Ascending aorta (tissue), 2 donors: ENCODE measurements around the gene TBR1. TPM values are rescaled to one million over a fixed set of nuclear protein-coding genes. Genes with fewer than 3 reads are reported as not detected.
A peak's percentile ranks its signal among the peaks of the same experiment; 100 is the strongest.

Source experiments
- DNase-seq, 2 donors: peaks; one replicate each; pipeline ENCODE4 v3.0.0-alpha.2; 2019; ENCODE audit warnings: low spot score in 2 of 2
- H3K27ac ChIP-seq, 2 donors: fragments of 200-600 bp; sonication (generic); one replicate each; pipeline ENCODE4 v1.5.1; 2016 to 2017; ENCODE audit warnings: mild to moderate bottlenecking in 1 of 2
- H3K27me3 ChIP-seq: fragments of 200-600 bp; sonication (generic); one replicate; pipeline ENCODE4 v1.5.1; 2017
- H3K36me3 ChIP-seq, 2 donors: fragments of 200-600 bp; sonication (generic); one replicate each; pipeline ENCODE4 v1.5.1; 2016
- H3K4me1 ChIP-seq, 2 donors: fragments of 200-600 bp; sonication (generic); one replicate each; pipeline ENCODE4 v1.5.1; 2016 to 2017; ENCODE audit warnings: mild to moderate bottlenecking in 1 of 2
- H3K4me3 ChIP-seq, 2 donors: fragments of 200-600 bp; sonication (generic); one replicate each; pipeline ENCODE4 v1.5.1; 2016 to 2017; ENCODE audit warnings: mild to moderate bottlenecking in 1 of 2
- H3K9me3 ChIP-seq, 2 donors: fragments of 200-600 bp; sonication (generic); one replicate each; pipeline ENCODE4 v1.5.1; 2016
- intact Hi-C: fragments of 100-400 bp; cut with DNase I; formaldehyde crosslinking; loops from one replicate; pipeline ENCODE4 v1.15.1; 2023
- total RNA-seq: library from RNA; depleted of rRNA; stranded (reverse); fragments of >200 nt; gene quantifications from one replicate; pipeline ENCODE4 v1.1.0, GENCODE V29; 2016
- TF ChIP-seq, protein P1 (sequence below), 3 experiments: fragments of 200-600 bp in 2 of 3; fragments of 450-650 bp in 1 of 3; sonication (generic) in 2 of 3; IDR thresholded peaks; one replicate each; pipeline ENCODE4 v1.5.1; 2016 to 2019; ENCODE audit warnings: antibody characterized with exemption in 3 of 3, mild to moderate bottlenecking in 1 of 3, moderate library complexity in 1 of 3

Gene TBR1
- total RNA-seq, 1 donor from 2014 or later: not detected

DNA sequence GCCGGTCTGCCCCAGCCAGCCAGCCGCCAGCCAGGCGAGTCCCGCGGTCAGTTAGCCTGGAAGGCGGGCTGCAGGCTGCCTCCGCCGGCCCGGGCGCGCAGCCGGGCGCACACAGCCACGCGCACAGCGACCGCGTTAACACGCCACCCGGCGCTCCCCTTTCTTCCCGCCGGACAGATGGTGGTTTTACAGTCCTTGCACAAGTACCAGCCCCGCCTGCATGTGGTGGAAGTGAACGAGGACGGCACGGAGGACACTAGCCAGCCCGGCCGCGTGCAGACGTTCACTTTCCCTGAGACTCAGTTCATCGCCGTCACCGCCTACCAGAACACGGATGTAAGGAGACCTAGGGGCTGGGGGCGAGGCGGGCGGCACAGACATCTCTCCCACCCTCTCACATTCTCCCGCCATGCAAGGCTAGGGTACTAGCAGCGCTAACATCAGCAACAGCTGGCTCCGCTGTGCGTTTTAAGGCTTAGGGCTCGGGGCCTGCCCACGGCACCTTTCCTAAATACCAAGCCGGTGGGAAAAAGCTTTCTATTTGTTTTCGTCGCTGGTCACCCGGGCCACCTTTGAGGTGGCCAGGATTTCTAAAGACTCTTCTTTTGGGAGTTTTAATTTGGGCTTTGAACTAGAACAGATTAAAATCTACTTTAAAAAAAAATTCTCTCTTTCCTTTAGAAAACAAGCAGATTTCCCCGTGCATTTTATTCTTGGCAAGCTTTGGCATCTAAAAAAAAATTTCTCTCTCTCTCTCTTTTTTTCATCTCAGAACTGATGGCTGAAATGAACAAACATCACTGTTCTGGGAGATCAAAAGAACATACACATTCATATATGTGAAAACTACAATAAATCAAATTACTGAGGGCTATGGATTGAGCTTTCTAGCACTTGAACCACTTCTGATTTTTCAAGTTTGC lies 2.9 kb downstream of the TBR1 start:
- Histone ChIP-seq H3K9me3 (no peaks in the 10 kb centered on the region), H3K4me3 (peak overlapping the region; percentile 3 to 37), H3K27me3 (peaks cover 49% of the 10 kb centered on the region), H3K36me3 (no peaks in the 10 kb centered on the region), H3K27ac (no peak overlapping the region), H3K4me1 (peaks cover 3 to 31% of the 10 kb centered on the region in 2 donors)
- DNase-seq: no peak
- intact Hi-C loops: no loop called here
- TF ChIP-seq, protein P1, sequence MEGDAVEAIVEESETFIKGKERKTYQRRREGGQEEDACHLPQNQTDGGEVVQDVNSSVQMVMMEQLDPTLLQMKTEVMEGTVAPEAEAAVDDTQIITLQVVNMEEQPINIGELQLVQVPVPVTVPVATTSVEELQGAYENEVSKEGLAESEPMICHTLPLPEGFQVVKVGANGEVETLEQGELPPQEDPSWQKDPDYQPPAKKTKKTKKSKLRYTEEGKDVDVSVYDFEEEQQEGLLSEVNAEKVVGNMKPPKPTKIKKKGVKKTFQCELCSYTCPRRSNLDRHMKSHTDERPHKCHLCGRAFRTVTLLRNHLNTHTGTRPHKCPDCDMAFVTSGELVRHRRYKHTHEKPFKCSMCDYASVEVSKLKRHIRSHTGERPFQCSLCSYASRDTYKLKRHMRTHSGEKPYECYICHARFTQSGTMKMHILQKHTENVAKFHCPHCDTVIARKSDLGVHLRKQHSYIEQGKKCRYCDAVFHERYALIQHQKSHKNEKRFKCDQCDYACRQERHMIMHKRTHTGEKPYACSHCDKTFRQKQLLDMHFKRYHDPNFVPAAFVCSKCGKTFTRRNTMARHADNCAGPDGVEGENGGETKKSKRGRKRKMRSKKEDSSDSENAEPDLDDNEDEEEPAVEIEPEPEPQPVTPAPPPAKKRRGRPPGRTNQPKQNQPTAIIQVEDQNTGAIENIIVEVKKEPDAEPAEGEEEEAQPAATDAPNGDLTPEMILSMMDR (IDR thresholded peaks at IDR 0.05): no peak

GRCh38 chr2:161419638-161420190 lies 3.6 kb downstream of the TBR1 start:
- no peak overlapping the region for H3K4me3 ChIP-seq
- H3K9me3 ChIP-seq: no peaks in the 10 kb centered on the region
- H3K4me1 ChIP-seq: peaks cover 3 to 31% of the 10 kb centered on the region in 2 donors
- H3K36me3 ChIP-seq: no peaks in the 10 kb centered on the region
- H3K27me3 ChIP-seq: peaks cover 49% of the 10 kb centered on the region
- intact Hi-C loops: no loop called here
- H3K27ac ChIP-seq: no peak overlapping the region
- DNase-seq: no peak
- TF ChIP-seq, protein P1 (IDR thresholded peaks at IDR 0.05): no peak

DNA sequence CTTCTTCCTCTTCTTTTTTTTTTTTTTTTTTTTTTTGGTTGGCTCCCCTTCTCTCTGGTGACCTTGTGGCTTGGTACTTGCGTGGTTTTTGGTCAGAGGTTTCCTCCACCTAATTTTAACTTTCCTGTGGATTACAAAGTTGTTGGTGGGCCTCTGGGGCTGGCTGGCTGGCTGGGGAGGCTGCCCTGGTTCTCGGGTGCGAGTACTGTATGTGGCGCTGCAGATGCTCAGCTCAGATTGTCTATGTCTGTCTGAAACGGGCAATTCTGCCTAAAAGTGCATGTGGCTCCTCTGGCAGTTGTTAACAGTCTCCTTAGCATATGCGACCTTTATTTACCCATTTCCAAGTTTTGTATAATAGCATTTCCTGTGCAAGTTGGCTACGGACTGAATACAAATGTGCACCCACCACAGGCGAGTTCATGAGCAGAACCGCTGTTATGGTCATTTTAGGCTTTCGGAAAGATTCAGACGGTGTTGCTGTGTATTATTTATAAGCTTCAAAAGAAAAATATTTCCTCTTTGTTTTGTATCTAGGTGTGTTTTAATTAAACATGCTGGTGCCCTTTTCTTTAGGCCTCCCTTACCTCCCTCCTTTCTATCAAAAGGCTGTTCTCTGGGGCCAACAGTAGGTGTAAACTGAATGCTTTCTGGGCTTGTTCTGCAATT lies 4.4 kb downstream of the TBR1 start:
- intact Hi-C loops: no loop called here
- TF ChIP-seq, protein P1 (IDR thresholded peaks at IDR 0.05): no peak
- H3K27ac ChIP-seq: no peak overlapping the region
- H3K4me1 ChIP-seq: peaks cover 3 to 23% of the 10 kb centered on the region in 2 donors
- H3K4me3 ChIP-seq: no peak overlapping the region
- H3K27me3 ChIP-seq: peaks cover 48% of the 10 kb centered on the region
- no peaks in the 10 kb centered on the region for H3K9me3 ChIP-seq
- DNase-seq: no peak
- no peaks in the 10 kb centered on the region for H3K36me3 ChIP-seq

GRCh38 chr2:161421686-161422085 lies 5.6 kb downstream of the TBR1 start:
- peaks cover 3 to 16% of the 10 kb centered on the region in 2 donors for H3K4me1 ChIP-seq
- intact Hi-C loops: no loop called here
- TF ChIP-seq, protein P1 (IDR thresholded peaks at IDR 0.05): no peak
- no peak overlapping the region for H3K27ac ChIP-seq
- DNase-seq: no peak
- no peaks in the 10 kb centered on the region for H3K36me3 ChIP-seq
- H3K4me3 ChIP-seq: no peak overlapping the region
- H3K27me3 ChIP-seq: peaks cover 49% of the 10 kb centered on the region
- no peaks in the 10 kb centered on the region for H3K9me3 ChIP-seq

GRCh38 chr2:161422816-161423403 lies 6.8 kb downstream of the TBR1 start:
- intact Hi-C loops: no loop called here
- peaks cover 53% of the 10 kb centered on the region for H3K27me3 ChIP-seq

More at GRCh38 chr2:161422816-161423403, 6.8 kb downstream of the TBR1 start:
- peaks cover 3 to 9% of the 10 kb centered on the region in 2 donors for H3K4me1 ChIP-seq
- peak overlapping the region in 1 of 2 donors; percentile 46 for H3K4me3 ChIP-seq
- DNase-seq: no peak
- TF ChIP-seq, protein P1 (IDR thresholded peaks at IDR 0.05): no peak
- H3K9me3 ChIP-seq: no peaks in the 10 kb centered on the region
- no peak overlapping the region for H3K27ac ChIP-seq
- no peaks in the 10 kb centered on the region for H3K36me3 ChIP-seq
